Measurements from ENCODE around the gene NUBPL.

GRCh38 chr14:31668348-31668747 lies 107.1 kb downstream of the NUBPL start:
- TF ChIP-seq, protein P1, sequence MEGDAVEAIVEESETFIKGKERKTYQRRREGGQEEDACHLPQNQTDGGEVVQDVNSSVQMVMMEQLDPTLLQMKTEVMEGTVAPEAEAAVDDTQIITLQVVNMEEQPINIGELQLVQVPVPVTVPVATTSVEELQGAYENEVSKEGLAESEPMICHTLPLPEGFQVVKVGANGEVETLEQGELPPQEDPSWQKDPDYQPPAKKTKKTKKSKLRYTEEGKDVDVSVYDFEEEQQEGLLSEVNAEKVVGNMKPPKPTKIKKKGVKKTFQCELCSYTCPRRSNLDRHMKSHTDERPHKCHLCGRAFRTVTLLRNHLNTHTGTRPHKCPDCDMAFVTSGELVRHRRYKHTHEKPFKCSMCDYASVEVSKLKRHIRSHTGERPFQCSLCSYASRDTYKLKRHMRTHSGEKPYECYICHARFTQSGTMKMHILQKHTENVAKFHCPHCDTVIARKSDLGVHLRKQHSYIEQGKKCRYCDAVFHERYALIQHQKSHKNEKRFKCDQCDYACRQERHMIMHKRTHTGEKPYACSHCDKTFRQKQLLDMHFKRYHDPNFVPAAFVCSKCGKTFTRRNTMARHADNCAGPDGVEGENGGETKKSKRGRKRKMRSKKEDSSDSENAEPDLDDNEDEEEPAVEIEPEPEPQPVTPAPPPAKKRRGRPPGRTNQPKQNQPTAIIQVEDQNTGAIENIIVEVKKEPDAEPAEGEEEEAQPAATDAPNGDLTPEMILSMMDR (IDR thresholded peaks at IDR 0.05; ENCODE audit: low read length), result no peak
- no peak for TF ChIP-seq EZH2 (optimal IDR thresholded peaks at IDR 0.05; ENCODE audit: low read depth, low read length)

Measured in MM.1S (cell line).